Neutrophil (primary cell): ENCODE data around the gene ADGRG7.

Experiments
- H3K27ac ChIP-seq: fragments of 200-600 bp; sonication (generic); 2 replicates; pipeline ENCODE4 v1.5.1; 2016; ENCODE audit warnings: mild to moderate bottlenecking, moderate library complexity
- H3K27me3 ChIP-seq: fragments of 200-600 bp; sonication (generic); 2 replicates; pipeline ENCODE4 v1.6.0; 2016; ENCODE audit warnings: mild to moderate bottlenecking
- H3K36me3 ChIP-seq: fragments of 200-600 bp; sonication (generic); 2 replicates; pipeline ENCODE4 v1.5.1; 2017
- H3K4me1 ChIP-seq, 2 experiments: fragments of 200-600 bp in 1 of 2; sonication (generic) in 1 of 2; 1 replicate in 1 of 2; 2 replicates in 1 of 2; pipeline versions ENCODE4 v1.5.1 to v1.6.1; 2013 to 2016; ENCODE audit warnings: low read depth in 1 of 2, low read length in 1 of 2, mild to moderate bottlenecking in 1 of 2, moderate library complexity in 1 of 2; ENCODE audit not compliant: control insufficient read depth in 1 of 2, insufficient read depth in 1 of 2
- H3K4me3 ChIP-seq, 2 experiments: fragments of 200-600 bp in 1 of 2; sonication (generic) in 1 of 2; 1 replicate in 1 of 2; 2 replicates in 1 of 2; pipeline ENCODE4 v1.5.1; 2013 to 2016; ENCODE audit warnings: low read depth in 1 of 2, low read length in 1 of 2, mild to moderate bottlenecking in 1 of 2, moderate library complexity in 1 of 2
- H3K9me3 ChIP-seq: fragments of 200-600 bp; sonication (generic); 2 replicates; pipeline ENCODE4 v1.5.1; 2016
- TF ChIP-seq, protein P1 (sequence below): fragments of 200-600 bp; sonication (generic); IDR thresholded peaks from 2 replicates; pipeline ENCODE4 v1.5.1; 2016; ENCODE audit warnings: antibody characterized with exemption

Gene ADGRG7

DNA sequence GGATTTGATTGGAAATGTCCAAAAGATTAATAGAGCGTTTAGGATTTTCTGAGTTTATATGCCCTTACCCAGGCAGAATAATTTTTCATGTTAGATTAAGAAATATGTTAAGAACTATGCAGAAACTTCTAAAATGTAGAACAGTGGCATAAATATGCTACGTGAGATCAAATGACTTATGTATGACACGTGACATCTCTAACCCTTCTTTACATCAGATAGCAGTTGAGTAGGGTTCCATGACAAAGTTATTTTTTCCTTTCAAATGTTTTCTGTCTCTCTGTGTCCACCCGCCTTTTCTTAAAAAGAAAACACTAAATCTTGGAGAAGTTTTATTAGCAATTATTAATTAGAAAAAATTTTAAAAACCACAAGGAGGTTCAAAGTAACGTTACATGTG, 91.3 kb downstream of the ADGRG7 start:
- Histone ChIP-seq H3K4me3 (no peak overlapping the region), H3K27ac (no peak overlapping the region), H3K36me3 (no peaks in the 10 kb centered on the region), H3K27me3 (no peaks in the 10 kb centered on the region), H3K9me3 (no peaks in the 10 kb centered on the region), H3K4me1 (no peaks in the 10 kb centered on the region)
- TF ChIP-seq, protein P1, sequence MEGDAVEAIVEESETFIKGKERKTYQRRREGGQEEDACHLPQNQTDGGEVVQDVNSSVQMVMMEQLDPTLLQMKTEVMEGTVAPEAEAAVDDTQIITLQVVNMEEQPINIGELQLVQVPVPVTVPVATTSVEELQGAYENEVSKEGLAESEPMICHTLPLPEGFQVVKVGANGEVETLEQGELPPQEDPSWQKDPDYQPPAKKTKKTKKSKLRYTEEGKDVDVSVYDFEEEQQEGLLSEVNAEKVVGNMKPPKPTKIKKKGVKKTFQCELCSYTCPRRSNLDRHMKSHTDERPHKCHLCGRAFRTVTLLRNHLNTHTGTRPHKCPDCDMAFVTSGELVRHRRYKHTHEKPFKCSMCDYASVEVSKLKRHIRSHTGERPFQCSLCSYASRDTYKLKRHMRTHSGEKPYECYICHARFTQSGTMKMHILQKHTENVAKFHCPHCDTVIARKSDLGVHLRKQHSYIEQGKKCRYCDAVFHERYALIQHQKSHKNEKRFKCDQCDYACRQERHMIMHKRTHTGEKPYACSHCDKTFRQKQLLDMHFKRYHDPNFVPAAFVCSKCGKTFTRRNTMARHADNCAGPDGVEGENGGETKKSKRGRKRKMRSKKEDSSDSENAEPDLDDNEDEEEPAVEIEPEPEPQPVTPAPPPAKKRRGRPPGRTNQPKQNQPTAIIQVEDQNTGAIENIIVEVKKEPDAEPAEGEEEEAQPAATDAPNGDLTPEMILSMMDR = no peak

DNA sequence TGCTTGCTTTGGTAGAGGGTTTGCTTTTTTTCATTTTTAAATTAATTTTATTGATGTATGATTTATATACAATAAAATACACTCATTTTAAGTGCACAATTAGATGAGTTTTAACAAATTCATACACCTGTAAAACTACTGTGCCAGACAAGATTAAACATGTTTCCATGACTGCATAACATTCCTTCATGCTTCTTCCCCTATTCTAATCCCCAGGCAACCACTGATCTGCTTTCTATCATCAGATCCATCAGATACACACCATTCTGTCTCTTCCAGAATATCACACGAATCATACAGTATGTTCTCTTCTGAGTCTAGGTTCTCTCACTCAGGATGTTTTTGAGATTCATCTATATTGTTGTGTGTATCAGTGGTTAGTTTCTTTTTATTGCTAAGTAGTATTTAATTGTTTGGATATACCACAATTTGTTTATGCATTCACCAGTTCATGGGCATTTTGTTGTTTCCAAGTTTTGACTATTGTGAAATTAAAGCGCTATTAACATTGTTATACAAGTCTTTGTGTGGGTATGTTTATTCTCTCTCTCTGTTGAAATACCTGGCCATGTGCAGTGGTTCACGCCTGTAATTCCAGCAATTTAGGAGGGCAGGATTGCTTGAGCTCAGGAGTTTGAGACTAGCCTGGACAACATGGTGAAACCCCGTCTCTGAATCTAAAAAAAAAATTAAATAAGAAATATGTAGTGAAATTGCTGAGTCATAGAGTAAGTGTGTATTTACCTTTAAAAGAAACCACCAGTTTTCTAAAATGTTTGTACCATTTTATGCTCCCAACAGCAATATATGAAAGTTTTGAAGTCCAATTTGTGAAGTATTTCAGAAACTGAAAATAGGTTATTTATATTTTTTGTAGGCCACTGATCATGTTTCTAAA, 92.9 kb downstream of the ADGRG7 start:
- Histone ChIP-seq H3K27me3 (peaks cover 15% of the 10 kb centered on the region), H3K9me3 (no peaks in the 10 kb centered on the region), H3K4me1 (no peaks in the 10 kb centered on the region), H3K27ac (no peak overlapping the region), H3K36me3 (no peaks in the 10 kb centered on the region), H3K4me3 (no peak overlapping the region)
- TF ChIP-seq, protein P1 = no peak

DNA sequence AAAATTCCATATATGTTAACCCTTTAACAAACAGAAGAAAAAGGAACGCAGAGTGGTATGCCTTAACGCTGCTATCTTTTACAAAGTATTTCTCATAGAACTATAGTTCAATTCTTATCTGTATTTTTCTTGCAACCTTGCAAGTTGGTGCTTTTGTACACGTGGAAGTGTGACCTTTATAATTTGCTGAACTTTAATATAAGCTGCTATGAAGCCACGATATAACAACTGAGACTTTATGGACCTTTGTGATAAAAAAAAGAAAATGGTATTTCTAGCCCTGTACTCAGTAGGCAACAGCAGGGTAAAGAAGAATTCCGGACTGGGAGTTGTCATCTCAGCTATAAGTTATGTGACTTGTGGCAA, 93.6 kb downstream of the ADGRG7 start:
- TF ChIP-seq, protein P1 = no peak

DNA sequence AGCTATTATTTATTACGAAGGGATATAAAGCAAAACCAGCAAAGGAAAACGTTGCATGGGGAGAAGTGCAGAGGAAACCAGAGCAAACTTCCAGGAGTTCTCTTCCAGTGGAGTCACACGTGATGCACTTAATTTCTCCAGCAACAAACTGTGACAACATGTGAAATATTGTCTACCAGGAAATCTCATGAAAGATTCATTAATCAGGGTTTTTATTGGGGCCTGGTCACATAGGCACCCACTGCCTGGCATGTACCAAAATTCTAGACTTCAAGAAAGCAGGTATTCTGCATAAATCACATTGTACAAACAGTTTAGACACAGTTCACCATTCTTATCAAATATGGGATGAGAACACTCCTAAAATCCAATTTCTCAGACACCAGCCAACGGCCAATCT, 94.5 kb downstream of the ADGRG7 start:
- Histone ChIP-seq H3K4me1 (peaks cover 5 to 6% of the 10 kb centered on the region in 2 experiments), H3K9me3 (no peaks in the 10 kb centered on the region), H3K36me3 (no peaks in the 10 kb centered on the region), H3K4me3 (no peak overlapping the region), H3K27me3 (peaks cover 18% of the 10 kb centered on the region), H3K27ac (no peak overlapping the region)
- TF ChIP-seq, protein P1 = no peak

More for the DNA sequence above, 93.6 kb downstream of the ADGRG7 start:
- no peaks in the 10 kb centered on the region for H3K4me1 ChIP-seq
- H3K4me3 ChIP-seq = no peak overlapping the region
- peaks cover 18% of the 10 kb centered on the region for H3K27me3 ChIP-seq
- H3K27ac ChIP-seq = no peak overlapping the region
- H3K9me3 ChIP-seq = no peaks in the 10 kb centered on the region
- no peaks in the 10 kb centered on the region for H3K36me3 ChIP-seq

DNA sequence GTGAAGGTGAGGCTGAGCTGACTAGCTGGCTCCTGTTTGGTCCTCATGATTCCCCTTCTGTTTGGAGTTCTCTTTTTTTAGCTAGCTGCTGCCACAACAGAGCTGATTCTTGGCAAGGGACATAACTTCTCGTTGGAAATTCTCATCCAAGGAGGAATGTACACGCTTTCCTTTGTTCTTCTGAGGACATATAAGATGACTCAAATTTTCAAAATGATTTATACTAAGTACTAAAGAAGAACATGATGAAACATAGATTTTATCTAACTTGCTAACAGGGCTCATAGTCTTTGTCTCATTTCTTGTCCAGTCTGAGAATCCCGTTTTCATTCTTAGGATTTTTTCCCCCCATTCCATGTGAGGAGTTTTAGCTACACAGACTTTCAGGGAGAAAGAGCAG, 97.0 kb downstream of the ADGRG7 start:
- Histone ChIP-seq H3K36me3 (no peaks in the 10 kb centered on the region), H3K27ac (no peak overlapping the region), H3K27me3 (peaks cover 18% of the 10 kb centered on the region), H3K4me3 (no peak overlapping the region), H3K4me1 (peaks cover 19% of the 10 kb centered on the region in 2 experiments), H3K9me3 (no peaks in the 10 kb centered on the region)
- TF ChIP-seq, protein P1 = no peak
